Measurements from ENCODE around the gene LSS. TPM values are rescaled to one million over a fixed set of nuclear protein-coding genes. Genes with fewer than 3 reads are reported as not detected.

The LSS gene
- total RNA-seq, 4 donors from 2014 or later, result 43.7 to 172 (median 66.5) TPM

GRCh38 chr21:46199436-46200373 is 28.9 kb downstream of the LSS start:
- no peaks in the 10 kb centered on the region for H3K9me3 ChIP-seq
- no peak for TF ChIP-seq CTCF (IDR thresholded peaks at IDR 0.05)
- no peak for TF ChIP-seq POLR2A (IDR thresholded peaks at IDR 0.05)

GRCh38 chr21:46196733-46197132 is 31.8 kb downstream of the LSS start:
- no peak overlapping the region for H3K27ac ChIP-seq
- DNase-seq, result peak in 2 of 3 donors; percentile 24 to 33
- peaks cover 0 to 65% (median 0%) of the 10 kb centered on the region in 3 donors for H3K36me3 ChIP-seq
- no peak for TF ChIP-seq POLR2A (IDR thresholded peaks at IDR 0.05)
- TF ChIP-seq CTCF (IDR thresholded peaks at IDR 0.05), result no peak
- H3K9me3 ChIP-seq, result no peaks in the 10 kb centered on the region
- no peaks in the 10 kb centered on the region for H3K27me3 ChIP-seq
- no peak overlapping the region for H3K4me3 ChIP-seq
- no peaks in the 10 kb centered on the region for H3K4me1 ChIP-seq

More at GRCh38 chr21:46199436-46200373, 28.9 kb downstream of the LSS start:
- DNase-seq, result no peak
- H3K4me3 ChIP-seq, result no peak overlapping the region
- no peak overlapping the region for H3K27ac ChIP-seq
- no peaks in the 10 kb centered on the region for H3K27me3 ChIP-seq
- H3K36me3 ChIP-seq, result peaks cover 0 to 61% (median 0%) of the 10 kb centered on the region in 3 donors
- H3K4me1 ChIP-seq, result no peaks in the 10 kb centered on the region

GRCh38 chr21:46195595-46196195 is 32.9 kb downstream of the LSS start:
- Histone ChIP-seq H3K36me3 (peaks cover 0 to 66% (median 0%) of the 10 kb centered on the region in 3 donors), H3K9me3 (no peaks in the 10 kb centered on the region), H3K4me1 (no peaks in the 10 kb centered on the region), H3K27ac (no peak overlapping the region), H3K4me3 (no peak overlapping the region), H3K27me3 (no peaks in the 10 kb centered on the region)
- TF ChIP-seq CTCF (IDR thresholded peaks at IDR 0.05) (no peak), POLR2A (IDR thresholded peaks at IDR 0.05) (no peak)
- peak in 2 of 3 donors; percentile 23 to 26 for DNase-seq

- H3K4me3 ChIP-seq, result no peak overlapping the region
- no peaks in the 10 kb centered on the region for H3K9me3 ChIP-seq
- DNase-seq, result peak in 2 of 3 donors; percentile 29 to 35
- no peaks in the 10 kb centered on the region for H3K4me1 ChIP-seq
- TF ChIP-seq POLR2A (IDR thresholded peaks at IDR 0.05), result no peak
- no peak for TF ChIP-seq CTCF (IDR thresholded peaks at IDR 0.05)
- no peak overlapping the region for H3K27ac ChIP-seq
- H3K27me3 ChIP-seq, result no peaks in the 10 kb centered on the region
- H3K36me3 ChIP-seq, result peaks cover 0 to 60% (median 0%) of the 10 kb centered on the region in 3 donors
These were observed 33.9 kb downstream of the LSS start for GRCh38 chr21:46194374-46195334.

GRCh38 chr21:46193829-46194373 is 34.7 kb downstream of the LSS start:
- Histone ChIP-seq H3K9me3 (no peaks in the 10 kb centered on the region), H3K4me1 (peaks cover 0 to under 1% (median 0%) of the 10 kb centered on the region in 4 donors), H3K27me3 (no peaks in the 10 kb centered on the region), H3K27ac (no peak overlapping the region), H3K36me3 (peaks cover 0 to 56% (median 0%) of the 10 kb centered on the region in 3 donors), H3K4me3 (no peak overlapping the region)
- no peak for TF ChIP-seq POLR2A (IDR thresholded peaks at IDR 0.05)
- TF ChIP-seq CTCF (IDR thresholded peaks at IDR 0.05), result no peak
- DNase-seq, result peak; percentile 10 to 28 (median 24)

Data from Peyer's patch (tissue), 4 donors.